Thoracic aorta (tissue), 2 donors: ENCODE data around the gene SPAG16. TPM values are rescaled to one million over a fixed set of nuclear protein-coding genes. Genes with fewer than 3 reads are reported as not detected.
"Not testable (repeated sequence)": the region's sequence is repeated elsewhere in the genome, so short reads cannot be mapped to it uniquely, and the experiment has no call there.

Experiments used
- ATAC-seq: fragments of 150-250 bp; one replicate; pipeline ENCODE4 v1.8.0; 2017; ENCODE audit warnings: low read depth; ENCODE audit not compliant: insufficient number of reproducible peaks, low FRiP score
- DNase-seq: peaks from one replicate; pipeline ENCODE4 v3.0.0-alpha.2; 2020; ENCODE audit warnings: low spot score
- H3K27ac ChIP-seq, 2 donors: fragments of 200-600 bp; sonication (generic); 1 replicate in 1 of 2; 2 replicates in 1 of 2; pipeline ENCODE4 v1.5.1; 2016; ENCODE audit warnings: mild to moderate bottlenecking in 2 of 2, moderate library complexity in 2 of 2
- H3K27me3 ChIP-seq: fragments of 200-600 bp; sonication (generic); replicated peaks from 2 replicates; pipeline ENCODE4 v1.6.0; 2016; ENCODE audit warnings: mild to moderate bottlenecking; ENCODE audit not compliant: insufficient read depth
- H3K36me3 ChIP-seq: fragments of 200-600 bp; sonication (generic); one replicate; pipeline ENCODE4 v1.5.1; 2016
- H3K4me1 ChIP-seq, 2 donors: fragments of 200-600 bp; sonication (generic); 1 replicate in 1 of 2; 2 replicates in 1 of 2; pipeline versions ENCODE4 v1.5.1 to v1.6.0; 2016; ENCODE audit warnings: low read depth in 2 of 2, mild to moderate bottlenecking in 1 of 2; ENCODE audit not compliant: control insufficient read depth in 1 of 2
- H3K4me3 ChIP-seq: fragments of 200-600 bp; sonication (generic); 2 replicates; pipeline ENCODE4 v1.5.1; 2016; ENCODE audit warnings: mild to moderate bottlenecking
- H3K9me3 ChIP-seq: fragments of 200-600 bp; sonication (generic); 2 replicates; pipeline ENCODE4 v1.5.1; 2016
- CTCF ChIP-seq: fragments of 200-600 bp; sonication (generic); IDR thresholded peaks from one replicate; pipeline ENCODE4 v1.5.1; 2019; ENCODE audit warnings: antibody characterized with exemption
- total RNA-seq, 2 donors: library from RNA; depleted of rRNA; stranded (reverse); fragments of >200 nt; gene quantifications; one replicate each; pipeline versions ENCODE4 v1.1.0 to v1.2.3, GENCODE V29; 2016

Gene SPAG16
- total RNA-seq, 2 donors from 2014 or later = 7.4 to 26.3 TPM

GRCh38 chr2:213353419-213353818 lies 69.2 kb downstream of the SPAG16 start:
- no peaks in the 10 kb centered on the region for H3K4me1 ChIP-seq
- no peaks in the 10 kb centered on the region for H3K27me3 ChIP-seq
- ATAC-seq (no peak), DNase-seq (no peak)
- H3K9me3 ChIP-seq = peaks cover 3% of the 10 kb centered on the region
- H3K4me3 ChIP-seq = no peak overlapping the region
- no peaks in the 10 kb centered on the region for H3K36me3 ChIP-seq
- no peak for TF ChIP-seq CTCF
- no peak overlapping the region for H3K27ac ChIP-seq

- no peak overlapping the region for H3K27ac ChIP-seq
- H3K27me3 ChIP-seq = no peaks in the 10 kb centered on the region
- TF ChIP-seq CTCF = no peak
- H3K9me3 ChIP-seq = no peaks in the 10 kb centered on the region
- no peaks in the 10 kb centered on the region for H3K36me3 ChIP-seq
- H3K4me1 ChIP-seq = no peaks in the 10 kb centered on the region
- H3K4me3 ChIP-seq = no peak overlapping the region
- DNase-seq (no peak), ATAC-seq (no peak)
These were observed 92.4 kb downstream of the SPAG16 start for GRCh38 chr2:213376644-213377043.

GRCh38 chr2:213407027-213407426 lies 122.8 kb downstream of the SPAG16 start:
- not testable (repeated sequence) for H3K4me1 ChIP-seq, H3K9me3 ChIP-seq, DNase-seq, H3K4me3 ChIP-seq, H3K27me3 ChIP-seq, H3K36me3 ChIP-seq, ATAC-seq, H3K27ac ChIP-seq

GRCh38 chr2:213408426-213409070 lies 124.3 kb downstream of the SPAG16 start:
- not testable (repeated sequence) for H3K4me3 ChIP-seq, H3K9me3 ChIP-seq, H3K36me3 ChIP-seq, H3K4me1 ChIP-seq, ATAC-seq, H3K27ac ChIP-seq, DNase-seq, H3K27me3 ChIP-seq

GRCh38 chr2:213410687-213411086 lies 126.4 kb downstream of the SPAG16 start:
- H3K27me3 ChIP-seq, H3K9me3 ChIP-seq, H3K4me1 ChIP-seq, H3K36me3 ChIP-seq, H3K4me3 ChIP-seq, DNase-seq, ATAC-seq, H3K27ac ChIP-seq: not testable (repeated sequence)

- no peak overlapping the region for H3K27ac ChIP-seq
- ATAC-seq (no peak), DNase-seq (no peak)
- H3K4me1 ChIP-seq = no peaks in the 10 kb centered on the region
- no peaks in the 10 kb centered on the region for H3K27me3 ChIP-seq
- no peaks in the 10 kb centered on the region for H3K36me3 ChIP-seq
- H3K4me3 ChIP-seq = no peak overlapping the region
- no peaks in the 10 kb centered on the region for H3K9me3 ChIP-seq
- TF ChIP-seq CTCF = no peak
These were observed 127.5 kb downstream of the SPAG16 start for GRCh38 chr2:213411582-213412289.
